ENCODE results near the gene PTPRG.

PTPRG gene

DNA sequence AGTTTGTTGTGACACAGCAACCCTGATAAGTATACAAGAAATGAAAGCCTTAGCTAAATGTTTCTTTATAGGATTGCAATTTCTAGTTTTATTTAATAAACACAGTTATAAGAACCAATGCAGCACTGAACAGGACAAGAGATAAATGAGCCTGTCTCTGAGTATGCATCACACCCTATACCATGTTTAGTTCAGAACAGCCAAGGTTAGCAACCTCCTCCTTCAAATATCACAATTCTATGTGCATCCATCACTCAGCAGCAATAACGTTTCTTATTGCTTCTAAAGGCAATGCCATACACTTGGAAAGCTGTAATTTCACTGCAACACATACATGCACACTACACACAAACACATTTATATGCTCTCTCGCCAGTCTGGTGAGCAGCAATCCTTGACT lies 280.6 kb downstream of the PTPRG start:
- no peak for DNase-seq

DNA sequence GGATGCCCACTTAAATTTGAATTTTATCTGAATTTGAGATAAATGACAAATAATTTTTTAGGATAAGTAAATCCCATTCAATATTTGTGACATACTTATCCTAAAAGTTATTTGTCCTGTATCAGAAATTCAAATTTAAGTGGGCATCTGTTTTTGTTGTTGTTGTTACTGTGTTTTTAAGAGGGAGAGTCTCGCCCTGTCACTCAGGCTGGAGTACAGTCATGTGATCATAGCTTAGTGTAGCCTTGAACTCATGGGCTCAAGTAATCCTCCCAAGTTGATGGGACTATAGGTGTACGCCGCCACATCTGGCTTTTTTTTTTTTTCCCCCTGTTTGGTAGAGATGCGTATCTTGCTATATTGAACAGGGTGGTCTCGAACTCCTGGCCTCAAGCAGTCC lies 283.0 kb downstream of the PTPRG start:
- DNase-seq = no peak

DNA sequence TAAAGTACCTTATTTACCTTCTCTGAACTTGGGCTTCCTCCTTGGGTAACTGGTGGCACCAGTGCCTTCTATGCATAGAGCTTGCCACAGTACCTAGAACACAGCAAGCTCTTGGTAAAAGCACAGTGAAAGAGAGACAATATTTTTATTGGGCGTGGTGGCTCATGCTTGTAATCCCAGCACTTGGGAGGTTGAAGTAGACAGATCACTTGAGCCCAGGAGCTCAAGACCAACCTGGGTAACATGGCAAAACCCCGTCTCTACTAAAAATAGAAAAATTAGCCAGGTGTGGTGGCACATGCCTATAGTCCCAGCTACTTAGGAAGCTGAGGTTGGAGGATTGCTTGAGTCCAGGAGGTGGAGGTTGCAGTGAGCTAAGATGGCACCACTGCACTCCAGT lies 285.1 kb downstream of the PTPRG start:
- DNase-seq = no peak

DNA sequence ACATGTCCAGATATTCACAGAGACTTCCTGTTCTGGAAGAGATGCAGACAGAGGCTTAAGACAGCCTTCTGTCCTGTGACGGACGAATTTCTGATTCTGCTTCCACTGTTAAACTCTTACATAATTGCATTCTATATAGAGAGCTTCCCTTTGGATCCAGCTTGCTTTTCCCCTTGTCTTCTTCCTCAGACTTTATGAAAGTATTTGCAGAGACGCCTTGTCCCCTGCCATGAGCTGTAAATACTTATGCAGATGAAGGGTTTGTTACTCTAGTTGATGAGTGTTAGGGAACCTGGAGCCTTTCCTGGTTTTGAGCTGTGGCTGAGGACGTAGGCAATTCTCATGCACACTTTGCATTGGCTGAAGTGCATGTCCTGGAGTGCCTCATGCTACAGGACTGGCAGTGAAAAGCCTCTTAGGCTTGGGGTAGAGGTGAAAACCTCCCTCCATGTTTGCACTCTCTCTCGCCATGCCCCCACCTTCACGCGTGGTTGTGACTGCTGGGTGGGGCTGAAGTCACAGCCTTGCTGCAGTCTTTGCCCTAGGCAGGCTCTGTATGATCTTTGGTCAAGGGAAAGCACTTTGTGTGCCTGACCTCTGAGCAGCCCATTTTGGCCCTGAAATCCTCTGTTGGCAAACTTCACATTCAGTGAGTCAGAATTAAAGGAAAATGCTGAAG lies 286.6 kb downstream of the PTPRG start:
- DNase-seq = no peak

DNA sequence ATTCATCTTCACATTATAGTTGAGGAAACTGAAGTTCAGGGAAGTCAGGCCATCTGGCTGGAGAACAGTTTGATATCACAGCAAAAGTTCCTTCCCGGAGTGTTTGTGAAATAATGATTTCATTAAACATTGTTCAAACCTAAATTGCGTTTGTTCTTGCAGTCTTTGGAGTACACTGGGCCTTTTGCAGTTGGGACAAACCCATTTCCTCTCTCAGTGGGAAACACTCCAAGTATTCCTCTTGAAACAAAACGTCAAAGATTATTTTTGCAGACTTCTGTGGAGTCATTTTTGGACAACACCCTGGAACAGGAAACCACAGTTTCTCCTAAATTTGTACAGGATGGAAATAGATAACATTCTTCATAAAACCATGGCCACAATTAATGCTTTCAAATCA lies 287.5 kb downstream of the PTPRG start:
- no peak for DNase-seq

DNA sequence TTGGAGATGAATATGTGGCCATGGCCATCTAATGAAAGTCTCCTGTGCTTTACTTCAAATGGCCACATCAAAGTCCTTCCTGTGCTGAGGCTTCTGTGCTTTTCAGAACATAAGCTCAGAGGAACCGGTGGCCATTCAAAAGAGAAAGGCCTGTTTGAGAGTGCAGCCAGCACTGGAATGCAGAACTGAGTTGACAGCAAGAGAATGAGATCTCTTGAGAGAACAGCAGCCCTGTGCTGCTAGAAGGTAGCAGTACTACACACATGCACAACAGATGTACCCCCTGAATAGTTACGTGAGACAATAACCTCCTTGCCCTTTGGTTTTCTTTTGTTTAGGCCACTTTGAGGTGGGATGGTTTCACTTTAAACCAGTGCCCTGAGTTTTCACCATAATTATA lies 292.5 kb downstream of the PTPRG start:
- DNase-seq = no peak

DNA sequence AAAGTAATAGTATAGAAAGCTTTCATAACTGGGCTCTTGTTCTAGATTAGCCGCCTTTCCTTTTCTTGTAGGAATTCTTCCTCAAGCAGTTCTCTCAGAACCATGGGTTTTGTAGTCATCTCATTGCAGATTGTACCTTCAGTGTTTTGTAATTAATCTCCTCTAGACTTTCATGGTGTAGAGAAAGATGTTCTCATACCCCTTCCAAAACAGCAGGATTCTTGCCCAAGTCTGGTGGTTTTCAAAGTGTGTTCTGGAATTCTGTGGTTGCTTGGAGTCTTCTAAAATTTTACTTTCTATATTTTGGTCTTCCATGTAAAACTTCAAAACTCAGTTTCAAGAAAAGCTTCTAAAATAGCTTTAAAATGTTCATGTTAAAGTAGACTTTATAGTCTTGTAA lies 293.8 kb downstream of the PTPRG start:
- DNase-seq = no peak

DNA sequence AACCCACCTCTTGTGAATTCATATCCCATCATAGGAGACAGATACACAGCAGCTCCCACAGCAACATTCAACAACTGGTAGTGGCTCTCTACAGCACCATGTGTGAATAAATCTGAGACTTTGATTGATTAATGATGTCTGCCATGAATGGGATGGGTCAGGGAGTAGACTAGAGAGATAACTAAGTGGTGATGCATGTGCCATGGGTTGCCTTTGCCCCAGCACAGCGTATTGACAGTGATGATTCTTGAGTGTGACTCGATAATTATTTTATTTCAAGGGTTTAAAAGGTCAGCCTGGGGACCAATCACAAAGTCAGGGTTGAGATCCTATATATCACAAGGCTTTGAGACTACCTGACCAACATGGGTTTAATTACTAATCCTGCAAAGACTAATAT lies 295.9 kb downstream of the PTPRG start:
- no peak for DNase-seq

DNA sequence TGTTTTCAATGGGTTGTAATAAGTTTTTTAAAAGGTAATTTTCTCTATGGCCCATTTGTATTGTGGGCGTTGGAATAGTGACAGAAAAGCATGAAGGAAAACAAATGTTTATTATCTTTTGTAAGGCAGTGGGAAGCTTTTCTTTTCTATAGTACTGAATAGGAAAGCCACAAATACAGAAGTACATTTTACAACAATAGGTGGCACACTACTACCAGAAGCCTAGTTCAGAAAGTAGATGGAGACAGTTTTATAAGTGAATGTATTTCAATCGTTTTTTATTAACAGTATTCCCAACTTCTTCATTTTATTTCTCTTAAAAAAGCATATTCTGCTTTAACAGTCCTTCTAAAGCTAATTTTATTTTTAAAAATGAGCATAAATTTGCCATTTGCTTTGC lies 296.7 kb downstream of the PTPRG start:
- no peak for DNase-seq

DNA sequence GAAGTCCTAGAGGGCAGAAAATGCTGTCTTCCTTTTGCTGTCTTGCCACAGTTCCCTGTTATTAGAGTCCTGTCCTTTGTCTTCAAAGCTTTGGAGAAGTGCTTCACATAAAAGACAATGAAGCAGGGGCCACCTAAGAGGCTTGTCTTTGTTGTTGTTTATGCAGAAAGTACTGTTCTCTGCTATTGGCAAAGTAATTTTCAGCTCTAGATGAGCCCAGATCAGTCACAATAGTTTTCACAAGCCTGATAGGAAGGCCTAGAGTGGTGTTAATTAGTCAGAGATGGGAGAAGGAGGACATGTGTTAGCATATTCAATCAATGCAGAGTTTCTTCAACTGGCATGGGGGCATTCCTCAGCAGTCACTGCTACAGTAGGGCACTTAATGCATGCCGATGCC lies 300.0 kb downstream of the PTPRG start:
- no peak for DNase-seq

DNA sequence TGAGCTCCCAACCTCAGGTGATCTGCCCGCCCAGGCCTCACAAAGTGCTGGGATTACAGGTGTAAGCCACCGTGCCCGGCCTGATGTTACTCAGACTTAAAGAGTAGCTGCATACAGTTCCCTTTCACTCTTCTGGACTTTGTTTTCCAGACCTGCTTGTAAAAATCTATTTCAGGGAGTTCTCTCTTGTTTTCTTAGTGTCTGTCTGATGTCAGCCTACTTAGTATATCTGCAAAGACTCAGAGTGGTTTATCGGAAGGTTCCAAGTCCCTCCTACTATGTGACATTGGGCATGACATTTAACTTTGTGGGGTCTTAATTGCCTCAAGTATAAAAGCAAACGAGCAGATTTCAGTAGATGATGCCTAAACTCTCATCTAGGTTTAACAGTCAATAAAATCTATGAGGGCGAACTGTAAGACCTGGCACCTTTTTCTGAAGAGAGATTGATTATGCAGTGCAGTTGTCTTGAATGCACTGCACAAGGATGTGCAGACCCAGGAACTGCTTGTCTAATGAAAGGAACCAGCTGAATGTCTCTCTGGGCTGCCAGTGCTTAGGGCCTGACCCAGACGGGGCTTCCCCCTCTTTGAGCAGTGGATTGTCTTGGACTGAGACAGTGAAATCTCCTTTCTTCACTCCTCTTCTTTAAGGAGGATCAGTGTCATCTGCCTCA lies 301.4 kb downstream of the PTPRG start:
- no peak for DNase-seq

DNA sequence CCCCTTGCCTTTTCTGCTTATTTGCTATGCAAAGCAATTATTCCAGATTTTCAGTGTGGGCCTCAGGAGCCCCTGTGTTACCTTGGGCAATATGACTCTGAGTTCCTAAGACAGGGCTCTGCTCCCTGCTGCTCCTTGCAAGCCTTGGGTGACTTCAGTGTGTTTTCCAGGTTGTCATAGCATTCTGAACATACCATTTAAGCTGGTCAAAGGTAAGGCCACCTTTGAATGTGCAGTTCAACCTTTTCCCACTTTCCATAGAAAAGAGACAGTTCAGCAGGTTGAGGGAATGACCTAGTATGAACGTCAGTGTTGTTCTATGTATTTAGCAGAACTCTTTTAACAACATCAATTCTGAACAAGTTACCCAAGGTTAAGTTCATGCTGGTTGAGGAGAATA lies 302.2 kb downstream of the PTPRG start:
- no peak for DNase-seq

DNA sequence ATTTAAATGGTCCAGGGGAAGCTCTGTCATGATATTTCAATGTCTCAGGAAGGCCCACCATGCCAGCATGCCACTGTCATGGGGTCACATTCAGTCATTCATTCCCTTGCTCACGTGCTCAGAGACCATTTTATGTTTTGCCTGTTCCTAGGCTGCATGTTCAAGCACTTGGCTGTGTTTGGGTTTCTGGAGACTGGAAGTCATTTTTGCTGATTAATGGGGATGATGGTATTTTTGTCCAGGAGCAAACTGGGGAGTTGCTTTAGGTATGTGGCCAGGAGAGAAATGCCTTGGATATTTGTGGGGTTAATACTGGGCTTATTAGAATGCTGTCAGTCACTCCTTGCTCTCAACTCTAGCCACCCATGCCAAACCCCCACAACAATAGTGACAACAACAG lies 303.5 kb downstream of the PTPRG start:
- DNase-seq = no peak

DNA sequence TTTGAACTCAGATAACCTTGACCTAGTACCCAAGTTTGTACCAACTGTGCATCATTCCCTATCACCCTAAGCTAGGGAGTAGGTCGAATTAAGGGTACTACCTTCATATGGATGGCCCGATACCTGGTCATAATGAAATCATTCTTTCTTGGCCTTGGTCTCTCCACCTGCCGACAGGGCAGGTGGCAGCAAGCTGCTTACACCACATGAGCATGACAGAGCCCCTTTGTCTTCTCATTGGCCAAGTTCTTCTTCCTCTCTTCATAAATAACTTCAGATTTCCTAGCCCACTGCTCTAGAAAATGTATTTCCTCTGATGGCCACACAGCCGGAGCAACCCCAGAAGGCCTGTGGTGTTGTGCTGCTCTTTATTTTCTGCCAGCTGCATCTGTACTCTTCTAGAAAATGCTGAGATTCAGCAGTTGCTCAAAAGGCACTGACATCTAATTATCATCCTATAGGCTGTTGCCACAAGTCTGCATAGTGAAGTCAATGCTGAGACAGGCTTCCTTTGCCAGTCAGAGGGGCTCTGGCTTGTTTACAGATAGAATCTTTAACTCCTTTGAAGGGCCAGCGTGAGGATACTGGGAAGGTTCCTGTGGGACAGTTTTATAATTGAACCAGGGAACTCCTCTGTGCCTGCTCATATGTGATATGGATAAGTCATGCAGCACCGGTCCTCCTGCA lies 304.2 kb downstream of the PTPRG start:
- no peak for DNase-seq

DNA sequence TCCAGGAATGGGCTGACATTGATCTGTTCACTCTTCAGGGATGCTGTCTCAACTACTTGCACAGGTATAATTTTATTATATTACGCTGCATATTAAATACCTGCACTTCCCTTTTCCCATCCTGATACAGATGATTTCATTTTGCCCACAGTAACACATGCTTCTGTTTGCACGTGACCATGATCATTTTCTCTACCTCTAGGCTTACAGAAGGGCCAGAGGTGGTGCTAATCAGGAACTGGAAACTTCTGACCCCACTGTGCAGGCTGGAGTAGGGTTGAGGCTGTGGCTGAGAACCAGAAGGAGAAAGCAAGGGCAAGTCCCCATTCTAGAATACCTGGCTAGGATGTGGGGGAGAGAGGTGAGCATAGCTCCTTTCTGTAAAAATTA lies 304.8 kb downstream of the PTPRG start:
- DNase-seq = no peak

DNA sequence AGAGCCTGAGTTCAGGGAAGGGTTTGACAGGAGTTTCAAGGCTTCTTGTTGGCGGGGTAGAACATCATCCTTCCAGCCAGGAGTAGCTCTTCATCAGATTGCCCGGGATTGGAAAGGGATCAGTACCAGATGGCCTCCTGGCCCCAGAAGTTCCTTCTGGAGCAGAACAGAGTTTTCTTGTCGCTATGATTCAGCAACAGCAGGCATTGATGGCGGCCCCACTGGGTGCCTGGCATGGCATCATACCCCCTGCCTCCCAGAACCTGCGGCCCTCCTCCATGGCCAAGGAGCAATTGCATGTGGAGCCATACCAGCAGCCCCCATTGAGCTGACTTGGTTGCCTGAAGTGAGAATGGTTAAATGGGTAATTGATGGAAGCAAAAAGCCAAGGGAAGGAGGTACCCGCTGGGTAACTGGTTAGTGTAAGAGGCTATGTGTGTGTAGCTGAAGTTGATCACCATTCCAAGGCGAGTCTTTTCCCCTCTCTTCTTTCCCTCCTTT lies 305.6 kb downstream of the PTPRG start:
- no peak for DNase-seq

DNA sequence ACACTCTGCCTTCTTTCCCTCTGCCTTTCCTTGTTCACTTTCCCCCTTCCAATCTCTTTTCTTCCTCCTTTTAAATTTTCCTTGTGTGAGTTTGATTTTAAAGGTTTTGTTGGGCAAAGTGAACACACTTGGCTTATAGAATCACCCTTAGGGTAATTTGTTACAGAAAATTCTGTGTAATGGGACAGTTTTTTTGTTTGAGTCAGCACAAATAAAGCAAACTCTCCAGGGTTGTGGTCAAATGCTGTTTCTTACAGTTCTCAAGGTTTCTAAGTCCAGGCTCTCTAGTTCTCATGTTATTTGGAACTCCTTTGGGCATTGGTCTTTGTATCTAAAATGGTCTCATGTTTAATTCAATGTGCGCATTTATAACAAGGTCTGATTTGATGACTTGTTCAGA lies 307.1 kb downstream of the PTPRG start:
- no peak for DNase-seq

DNA sequence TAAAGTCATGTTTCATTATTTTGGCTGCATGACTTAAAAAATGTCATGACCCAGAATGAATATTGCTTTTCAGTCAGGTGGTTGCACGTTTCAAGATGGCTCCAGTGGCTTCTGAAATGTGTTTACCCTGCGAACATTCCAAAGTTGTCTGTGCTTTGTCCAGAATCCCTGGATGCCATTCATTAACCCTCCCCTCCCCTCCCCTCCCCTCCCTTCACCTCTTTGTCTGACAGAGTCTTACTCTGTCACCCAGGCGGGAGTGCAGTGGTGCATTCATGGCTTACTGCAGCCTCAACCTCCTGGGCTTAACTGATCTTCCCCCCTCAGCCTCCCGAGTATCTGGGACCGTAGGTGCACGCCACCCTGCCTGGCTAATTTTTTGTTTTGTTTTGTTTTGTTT lies 308.0 kb downstream of the PTPRG start:
- DNase-seq = no peak

DNA sequence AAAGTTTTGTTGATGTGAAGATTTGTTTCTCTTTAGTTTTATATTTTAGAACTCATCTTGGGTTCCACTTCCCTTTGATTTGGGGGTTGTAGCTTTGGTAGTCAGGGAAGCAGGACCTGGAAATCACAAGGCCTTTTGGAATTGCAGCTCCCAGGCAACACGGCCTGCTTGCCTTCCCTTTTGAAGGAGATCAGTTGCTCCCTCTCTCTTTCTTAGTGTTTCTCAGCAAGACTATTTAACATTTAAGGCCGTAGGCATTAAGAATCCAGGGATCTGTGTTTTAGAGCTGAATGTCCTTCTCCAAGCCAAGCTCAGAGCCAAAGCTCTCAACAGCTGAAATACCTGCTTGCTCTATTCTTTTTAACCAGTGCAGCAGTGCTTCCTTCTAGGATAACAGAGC lies 310.3 kb downstream of the PTPRG start:
- DNase-seq = no peak

DNA sequence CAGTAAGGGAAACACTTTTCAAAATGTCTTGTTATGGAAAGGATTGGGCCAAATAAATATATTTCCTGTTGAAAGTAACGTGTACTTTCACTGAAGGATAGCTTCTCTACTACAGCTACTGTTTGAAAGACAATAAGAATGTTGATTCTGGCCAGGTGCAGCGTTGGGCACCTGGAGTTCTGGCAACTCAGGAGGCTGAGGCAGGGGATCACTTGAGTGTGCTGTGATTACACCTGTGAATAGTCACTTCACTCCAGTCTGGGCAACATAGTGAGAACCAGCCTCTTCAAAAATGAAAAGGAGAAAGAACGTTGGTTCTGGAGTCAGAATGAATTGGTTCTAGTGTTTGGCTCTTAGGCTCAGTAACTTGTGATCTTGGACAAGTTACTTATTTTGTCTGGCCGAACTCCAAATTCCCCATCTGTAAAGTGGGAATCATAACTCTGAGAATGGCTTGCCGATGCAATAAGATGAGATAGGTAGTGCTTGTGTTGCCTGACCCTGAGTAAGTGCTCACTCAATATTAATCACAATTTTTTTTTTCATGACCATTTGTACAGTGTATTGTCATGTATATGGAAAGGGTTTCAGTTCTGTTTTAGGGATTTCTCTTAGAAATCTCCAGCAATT lies 310.8 kb downstream of the PTPRG start:
- no peak for DNase-seq

DNA sequence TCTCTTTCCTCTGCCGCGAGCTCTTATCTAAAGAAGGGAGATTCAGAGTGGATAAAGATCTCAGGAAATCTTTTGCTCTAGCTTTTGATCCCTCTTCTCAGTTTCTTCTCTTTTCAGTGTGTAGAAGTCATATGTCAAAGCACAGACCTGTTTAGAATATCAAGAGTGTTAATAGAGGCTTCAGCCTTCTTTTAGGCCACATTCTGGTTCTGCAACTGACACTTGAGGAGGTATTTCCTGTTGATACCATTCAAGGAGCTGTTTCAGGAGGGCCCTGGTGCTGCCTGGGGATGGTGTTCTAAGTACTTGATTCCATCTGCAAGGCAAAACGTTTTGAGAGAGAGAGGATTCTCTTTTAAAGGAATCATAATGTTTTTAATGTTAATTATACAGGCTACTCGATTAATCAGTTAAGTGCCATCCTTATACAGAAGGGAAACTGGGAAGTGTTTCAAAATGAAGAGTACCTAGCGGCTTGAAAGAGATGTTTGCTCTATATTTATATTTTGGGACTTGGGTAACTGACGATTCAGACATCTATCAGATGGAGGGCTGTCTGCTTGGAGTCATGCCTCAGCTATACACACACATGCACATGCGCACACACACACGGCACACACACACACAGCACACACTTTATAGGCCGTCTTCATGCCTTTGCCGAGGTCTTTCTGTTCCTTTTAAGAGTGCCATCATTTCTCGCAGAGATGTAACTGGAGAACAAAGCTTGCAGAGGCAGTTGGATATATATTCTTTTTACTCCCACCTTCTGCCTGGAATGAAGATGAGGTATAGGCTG lies 313.9 kb downstream of the PTPRG start:
- no peak for DNase-seq

DNA sequence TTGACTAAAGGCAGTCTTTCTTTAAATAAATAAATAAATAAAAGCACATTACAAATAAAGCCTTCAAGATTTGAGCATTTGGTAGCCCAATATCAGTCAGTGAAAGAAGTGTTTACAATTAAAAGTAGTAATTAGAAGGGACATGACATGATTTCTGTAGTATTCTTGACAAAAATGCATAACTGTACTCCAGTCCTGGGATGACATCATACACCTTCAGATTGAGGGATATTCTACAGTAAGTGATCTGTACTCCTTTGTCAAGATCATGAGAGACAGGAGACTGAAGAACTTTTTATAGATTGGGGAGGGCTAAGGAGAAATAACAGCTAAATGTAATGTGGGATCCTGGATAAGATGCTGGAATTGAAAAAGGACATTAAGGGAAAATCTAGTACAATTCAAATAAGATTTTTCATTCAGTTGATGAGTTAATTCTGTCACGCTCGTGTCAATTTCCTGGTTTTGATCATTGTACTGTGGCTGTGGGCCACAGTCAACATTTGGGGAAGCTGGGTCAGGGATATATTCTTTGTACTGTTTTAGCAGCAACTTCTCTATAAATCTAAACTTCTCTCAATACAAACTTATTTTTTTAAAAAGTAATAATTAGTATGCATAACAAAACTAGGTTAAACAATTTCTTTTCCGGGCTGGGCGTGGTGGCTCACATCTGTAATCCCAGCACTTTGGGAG lies 314.8 kb downstream of the PTPRG start:
- DNase-seq = no peak
